Measurements from ENCODE around the gene PTPRO.

- TF ChIP-seq POLR2A (IDR thresholded peaks at IDR 0.05) (no peak), CTCF (IDR thresholded peaks at IDR 0.05) (no peak)
These were observed 198.5 kb downstream of the PTPRO start for GRCh38 chr12:15520844-15521243.

Measured in Peyer's patch (tissue), 4 donors.